Ovary (tissue), 3 donors: ENCODE results near the gene TRAPPC14.

ENCODE experiments used
- EP300 ChIP-seq: sonication (generic); formaldehyde crosslinking; IDR thresholded peaks from one replicate; pipeline ENCODE4 v1.6.1; 2017; ENCODE audit warnings: antibody characterized with exemption
- TF ChIP-seq, protein P1 (sequence below), 3 donors: fragments of 450-650 bp in 2 of 3; fragments of 200-600 bp in 1 of 3; IDR thresholded peaks; one replicate each; pipeline versions ENCODE4 v1.5.1 to v1.8.0; 2016 to 2022; ENCODE audit warnings: antibody characterized with exemption in 3 of 3, mild to moderate bottlenecking in 1 of 3
- donor health status: DM: no; HTN: no; CAD: no.

DNA sequence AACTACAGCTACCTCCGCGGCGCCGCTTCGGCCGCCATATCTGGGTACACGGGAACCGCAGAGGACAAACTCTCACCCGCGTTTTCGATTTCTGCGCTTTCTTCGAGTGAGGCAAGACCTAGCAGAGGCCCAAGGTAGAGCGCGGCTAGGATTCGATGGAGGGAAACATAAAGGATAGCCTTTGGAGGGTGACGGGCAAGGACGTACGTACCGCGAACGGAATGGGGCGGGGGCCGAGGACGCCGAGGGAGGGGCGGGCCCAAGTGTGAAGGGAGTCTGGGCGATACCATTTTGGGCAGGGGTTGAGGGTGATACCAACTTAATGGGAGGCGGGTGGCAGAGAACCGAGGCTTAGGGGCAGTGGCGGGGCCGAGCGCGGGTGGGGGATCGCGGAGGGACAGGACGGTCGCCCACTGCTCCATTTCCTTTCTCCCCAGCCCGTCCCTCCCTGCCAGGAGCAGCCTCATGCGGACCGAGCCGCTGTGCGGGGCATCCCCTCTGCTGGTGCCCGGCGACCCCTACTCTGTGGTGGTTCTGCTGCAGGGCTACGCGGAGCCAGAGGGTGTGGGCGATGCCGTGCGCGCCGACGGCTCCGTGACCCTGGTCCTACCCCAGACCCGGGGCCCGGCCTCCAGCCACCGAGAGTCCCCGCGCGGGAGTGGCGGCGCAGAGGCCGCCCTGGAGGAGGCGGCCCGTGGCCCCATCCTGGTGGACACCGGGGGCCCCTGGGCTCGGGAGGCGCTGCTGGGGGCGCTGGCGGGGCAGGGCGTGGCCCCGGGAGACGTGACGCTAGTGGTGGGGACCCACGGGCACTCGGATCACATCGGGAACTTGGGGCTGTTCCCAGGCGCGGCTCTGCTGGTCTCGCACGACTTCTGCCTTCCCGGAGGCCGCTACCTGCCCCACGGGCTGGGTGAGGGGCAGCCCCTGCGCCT is 31.3 kb downstream of the TRAPPC14 start, which contains the start of gene MBLAC1:
- TF ChIP-seq, protein P1, sequence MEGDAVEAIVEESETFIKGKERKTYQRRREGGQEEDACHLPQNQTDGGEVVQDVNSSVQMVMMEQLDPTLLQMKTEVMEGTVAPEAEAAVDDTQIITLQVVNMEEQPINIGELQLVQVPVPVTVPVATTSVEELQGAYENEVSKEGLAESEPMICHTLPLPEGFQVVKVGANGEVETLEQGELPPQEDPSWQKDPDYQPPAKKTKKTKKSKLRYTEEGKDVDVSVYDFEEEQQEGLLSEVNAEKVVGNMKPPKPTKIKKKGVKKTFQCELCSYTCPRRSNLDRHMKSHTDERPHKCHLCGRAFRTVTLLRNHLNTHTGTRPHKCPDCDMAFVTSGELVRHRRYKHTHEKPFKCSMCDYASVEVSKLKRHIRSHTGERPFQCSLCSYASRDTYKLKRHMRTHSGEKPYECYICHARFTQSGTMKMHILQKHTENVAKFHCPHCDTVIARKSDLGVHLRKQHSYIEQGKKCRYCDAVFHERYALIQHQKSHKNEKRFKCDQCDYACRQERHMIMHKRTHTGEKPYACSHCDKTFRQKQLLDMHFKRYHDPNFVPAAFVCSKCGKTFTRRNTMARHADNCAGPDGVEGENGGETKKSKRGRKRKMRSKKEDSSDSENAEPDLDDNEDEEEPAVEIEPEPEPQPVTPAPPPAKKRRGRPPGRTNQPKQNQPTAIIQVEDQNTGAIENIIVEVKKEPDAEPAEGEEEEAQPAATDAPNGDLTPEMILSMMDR (IDR thresholded peaks at IDR 0.05), result peak in 1 of 3 donors; percentile 19
- no peak for TF ChIP-seq EP300
